Measurements from ENCODE around the gene FAM53A. TPM values are rescaled to one million over a fixed set of nuclear protein-coding genes. Genes with fewer than 3 reads are reported as not detected.
"Not testable (repeated sequence)": the region's sequence is repeated elsewhere in the genome, so short reads cannot be mapped to it uniquely, and the experiment has no call there.

The FAM53A gene
- total RNA-seq, 2 experiments from 2014 or later, result 0.94 to 2.8 TPM

- POLR2A ChIA-PET, result no interaction called here
- CTCF ChIA-PET, result interaction anchor here (1.9 kb wide), 1 partner anchor 24 kb away, joined by 4 read pairs; no protein-coding TSS in a partner anchor
These were observed 30.3 kb downstream of the FAM53A start for GRCh38 chr4:1653776-1654175.

GRCh38 chr4:1652088-1652487 lies 32.0 kb downstream of the FAM53A start:
- ChIA-PET CTCF (no interaction called here), POLR2A (no interaction called here)

GRCh38 chr4:1651609-1652008 lies 32.5 kb downstream of the FAM53A start:
- CTCF ChIA-PET, result no interaction called here
- POLR2A ChIA-PET, result no interaction called here

- POLR2A ChIA-PET, result no interaction called here
These were observed 35.2 kb downstream of the FAM53A start for GRCh38 chr4:1648962-1649361.

GRCh38 chr4:1647432-1647831 lies 36.7 kb downstream of the FAM53A start:
- ChIA-PET CTCF (interaction anchor here (0.7 kb wide), 1 partner anchor 533 kb away, joined by 3 read pairs; no protein-coding TSS in a partner anchor), POLR2A (no interaction called here)

More at GRCh38 chr4:1648962-1649361, 35.2 kb downstream of the FAM53A start:
- CTCF ChIA-PET, result interaction anchor here (0.6 to 1.0 kb wide), 2 partner anchors 19 to 251 kb away, joined by 3 read pairs; no protein-coding TSS in a partner anchor

GRCh38 chr4:1646690-1647089 lies 37.4 kb downstream of the FAM53A start:
- CTCF ChIA-PET, result interaction anchor here (1.2 kb wide), 1 partner anchor 18 kb away, joined by 4 read pairs; no protein-coding TSS in a partner anchor
- POLR2A ChIA-PET, result no interaction called here

GRCh38 chr4:1644891-1645657 lies 39.0 kb downstream of the FAM53A start:
- POLR2A ChIA-PET, result no interaction called here
- CTCF ChIA-PET, result no interaction called here

- POLR2A ChIA-PET, result no interaction called here
- CTCF ChIA-PET, result no interaction called here
These were observed 40.0 kb downstream of the FAM53A start for GRCh38 chr4:1643971-1644735.

- ChIA-PET POLR2A (no interaction called here), CTCF (interaction anchor here (0.5 to 1.1 kb wide), 3 partner anchors 15 to 129 kb away, joined by 3 to 4 read pairs (median 3); no protein-coding TSS in a partner anchor)
These were observed 41.7 kb downstream of the FAM53A start for GRCh38 chr4:1642196-1642951.

GRCh38 chr4:1641671-1642070 lies 42.4 kb downstream of the FAM53A start:
- ChIA-PET POLR2A (no interaction called here), CTCF (no interaction called here)

GRCh38 chr4:1640716-1641503 lies 43.2 kb downstream of the FAM53A start:
- CTCF ChIA-PET, POLR2A ChIA-PET: not testable (repeated sequence)

GRCh38 chr4:1640190-1640589 lies 43.9 kb downstream of the FAM53A start:
- POLR2A ChIA-PET, result no interaction called here
- CTCF ChIA-PET, result no interaction called here

GRCh38 chr4:1639299-1639868 lies 44.7 kb downstream of the FAM53A start:
- ChIA-PET POLR2A (no interaction called here), CTCF (no interaction called here)

- CTCF ChIA-PET, result no interaction called here
- POLR2A ChIA-PET, result no interaction called here
These were observed 45.2 kb downstream of the FAM53A start for GRCh38 chr4:1638873-1639272.

GRCh38 chr4:1638272-1638598 lies 45.9 kb downstream of the FAM53A start:
- ChIA-PET POLR2A (no interaction called here), CTCF (no interaction called here)

GRCh38 chr4:1637580-1638271 lies 46.4 kb downstream of the FAM53A start:
- ChIA-PET POLR2A (no interaction called here), CTCF (no interaction called here)

- ChIA-PET POLR2A (no interaction called here), CTCF (no interaction called here)
These were observed 47.5 kb downstream of the FAM53A start for GRCh38 chr4:1636490-1637211.

GRCh38 chr4:1635464-1635863 lies 48.6 kb downstream of the FAM53A start:
- ChIA-PET POLR2A (no interaction called here), CTCF (no interaction called here)
